ENCODE measurements around the gene MYNN.

Gene MYNN

GRCh38 chr3:169780742-169781141 is 7.5 kb downstream of the MYNN start:
- no peak for DNase-seq

- no peak for DNase-seq
Observed at GRCh38 chr3:169781209-169781855, 8.1 kb downstream of the MYNN start.

- DNase-seq = no peak
Observed at GRCh38 chr3:169787120-169787519, 13.9 kb downstream of the MYNN start.

- no peak for DNase-seq
Observed at GRCh38 chr3:169787791-169788190, 14.6 kb downstream of the MYNN start.

- no peak for DNase-seq
Observed at GRCh38 chr3:169790219-169790618, 17.0 kb downstream of the MYNN start.

- DNase-seq = no peak
Observed at GRCh38 chr3:169790687-169791429, 17.7 kb downstream of the MYNN start.

GRCh38 chr3:169792359-169792758 is 19.2 kb downstream of the MYNN start:
- no peak for DNase-seq

- DNase-seq = no peak
Observed at GRCh38 chr3:169804681-169805080, 31.5 kb downstream of the MYNN start.

GRCh38 chr3:169809230-169809795 is 36.1 kb downstream of the MYNN start:
- peak in 1 of 6 experiments; percentile 1 for DNase-seq

- peak in 4 of 6 experiments; percentile 6 to 41 (median 18) for DNase-seq
Observed at GRCh38 chr3:169811631-169812331, 38.6 kb downstream of the MYNN start.

GRCh38 chr3:169812332-169813235 is 39.4 kb downstream of the MYNN start, which contains the start of the genes LRRC34 and LRRIQ4:
Gene LRRC34, minus strand, starts transcription at chr3:169812904. Its CDS starts 356 bp downstream, at chr3:169812548.
Gene LRRIQ4, plus strand, starts transcription at chr3:169812870. Its CDS starts 9,052 bp downstream, at chr3:169821922.
- DNase-seq = peak; percentile 27 to 70 (median 51)

- DNase-seq = no peak
Observed at GRCh38 chr3:169813278-169813677, 40.1 kb downstream of the MYNN start.

- DNase-seq = peak; percentile 45 to 70 (median 66)
Observed at GRCh38 chr3:169813757-169814517, 40.7 kb downstream of the MYNN start.

GRCh38 chr3:169815590-169816150 is 42.5 kb downstream of the MYNN start:
- no peak for DNase-seq

GRCh38 chr3:169818316-169818715 is 45.1 kb downstream of the MYNN start:
- no peak for DNase-seq

- no peak for DNase-seq
Observed at GRCh38 chr3:169822091-169822490, 48.9 kb downstream of the MYNN start.

GRCh38 chr3:169822540-169822939 is 49.3 kb downstream of the MYNN start:
- no peak for DNase-seq

- no peak for DNase-seq
Observed at GRCh38 chr3:169822983-169823382, 49.8 kb downstream of the MYNN start.

- DNase-seq = no peak
Observed at GRCh38 chr3:169825316-169825715, 52.1 kb downstream of the MYNN start.

GRCh38 chr3:169827712-169828111 is 54.5 kb downstream of the MYNN start:
- DNase-seq = no peak

GRCh38 chr3:169835533-169835932 is 62.3 kb downstream of the MYNN start:
- DNase-seq = no peak

All from stimulated activated naive CD4-positive, alpha-beta T cell (primary cell).